CD4-positive, alpha-beta T cell treated with Interleukin-6 for 4 hours (primary cell): ENCODE results near the gene SEMA3E.
"Not testable (repeated sequence)": the region's sequence is repeated elsewhere in the genome, so short reads cannot be mapped to it uniquely, and the experiment has no call there.

Source experiments
- DNase-seq: peaks from one replicate; pipeline ENCODE4 v3.0.0-alpha.2; 2020; ENCODE audit warnings: mixed read lengths

SEMA3E gene

GRCh38 chr7:83484826-83485225 lies 164.1 kb downstream of the SEMA3E start:
- DNase-seq: no peak

GRCh38 chr7:83484266-83484665 lies 164.7 kb downstream of the SEMA3E start:
- DNase-seq: no peak

GRCh38 chr7:83478616-83479015 lies 170.3 kb downstream of the SEMA3E start:
- no peak for DNase-seq

GRCh38 chr7:83476511-83477050 lies 172.4 kb downstream of the SEMA3E start:
- no peak for DNase-seq

- DNase-seq: peak; percentile 1
Observed at GRCh38 chr7:83475420-83475819, 173.5 kb downstream of the SEMA3E start.

GRCh38 chr7:83472376-83472775 lies 176.6 kb downstream of the SEMA3E start:
- DNase-seq: no peak

- no peak for DNase-seq
Observed at GRCh38 chr7:83469491-83469890, 179.4 kb downstream of the SEMA3E start.

- DNase-seq: no peak
Observed at GRCh38 chr7:83469076-83469475, 179.9 kb downstream of the SEMA3E start.

GRCh38 chr7:83468251-83468739 lies 180.6 kb downstream of the SEMA3E start:
- DNase-seq: no peak

- no peak for DNase-seq
Observed at GRCh38 chr7:83467493-83467892, 181.4 kb downstream of the SEMA3E start.

GRCh38 chr7:83466956-83467355 lies 182.0 kb downstream of the SEMA3E start:
- no peak for DNase-seq

GRCh38 chr7:83466187-83466923 lies 182.6 kb downstream of the SEMA3E start:
- DNase-seq: no peak

- DNase-seq: no peak
Observed at GRCh38 chr7:83465643-83466042, 183.3 kb downstream of the SEMA3E start.

GRCh38 chr7:83461820-83462219 lies 187.1 kb downstream of the SEMA3E start:
- not testable (repeated sequence) for DNase-seq

- DNase-seq: not testable (repeated sequence)
Observed at GRCh38 chr7:83459930-83460653, 188.8 kb downstream of the SEMA3E start.

GRCh38 chr7:83459101-83459929 lies 189.6 kb downstream of the SEMA3E start:
- not testable (repeated sequence) for DNase-seq

GRCh38 chr7:83457022-83457892 lies 191.7 kb downstream of the SEMA3E start:
- no peak for DNase-seq

- DNase-seq: no peak
Observed at GRCh38 chr7:83456413-83456812, 192.5 kb downstream of the SEMA3E start.

- DNase-seq: no peak
Observed at GRCh38 chr7:83455612-83456011, 193.3 kb downstream of the SEMA3E start.

GRCh38 chr7:83452256-83452655 lies 196.7 kb downstream of the SEMA3E start:
- DNase-seq: no peak

GRCh38 chr7:83451501-83452045 lies 197.4 kb downstream of the SEMA3E start:
- DNase-seq: no peak

GRCh38 chr7:83449781-83450180 lies 199.2 kb downstream of the SEMA3E start:
- no peak for DNase-seq
